Activated B cell treated with CpG ODN at 0.5 μM for 24 hours (primary cell): Measurements from ENCODE around the gene GABBR1. TPM values are rescaled to one million over a fixed set of nuclear protein-coding genes. Genes with fewer than 3 reads are reported as not detected.

Experiments used
- ATAC-seq: fragments of 200-7000 bp; cut with Tn5 transposase; one replicate; pipeline ENCODE4 v1.10.0; 2021; ENCODE audit warnings: low read depth, mild to moderate bottlenecking, moderate library complexity
- CTCF ChIA-PET: fragments of 350-600 bp; sonication (Branson Sonifier 250); formaldehyde crosslinking; loops from one replicate; lab custom pipeline; 2021; ENCODE audit warnings: antibody characterized with exemption; lab: Charles Lee
- POLR2A ChIA-PET: fragments of 350-600 bp; sonication (Branson Sonifier 250); formaldehyde crosslinking; loops from one replicate; lab custom pipeline; 2021; ENCODE audit warnings: antibody characterized with exemption; lab: Charles Lee
- DNase-seq: peaks from one replicate; pipeline ENCODE4 v3.0.0; 2022
- H3K27ac Mint-ChIP-seq: one replicate; pipeline ENCODE4 v1.8.0; 2020; ENCODE audit warnings: mixed read lengths
- H3K27me3 Mint-ChIP-seq: one replicate; pipeline ENCODE4 v1.8.0; 2021; ENCODE audit warnings: mixed read lengths
- H3K36me3 Mint-ChIP-seq: one replicate; pipeline ENCODE4 v1.8.0; 2021; ENCODE audit warnings: low read depth, mixed read lengths
- H3K4me1 Mint-ChIP-seq: one replicate; pipeline ENCODE4 v1.8.0; 2021; ENCODE audit warnings: mixed read lengths
- H3K4me3 Mint-ChIP-seq: one replicate; pipeline ENCODE4 v1.8.0; 2020; ENCODE audit warnings: mild to moderate bottlenecking, mixed read lengths
- H3K9me3 Mint-ChIP-seq: one replicate; pipeline ENCODE4 v1.8.0; 2020; ENCODE audit warnings: mixed read lengths
- intact Hi-C: fragments of 100-400 bp; cut with micrococcal nuclease; formaldehyde crosslinking; loops from one replicate; pipeline ENCODE4 v1.15.1; 2024
- total RNA-seq: library from RNA; stranded (reverse); gene quantifications from 2 replicates; pipeline ENCODE4 v1.2.3, GENCODE V29; 2022
- TF ChIP-seq, protein P1 (sequence below): fragments of 200-600 bp; IDR thresholded peaks from one replicate; pipeline ENCODE4 v1.8.0; 2022; ENCODE audit warnings: antibody characterized with exemption, mild to moderate bottlenecking

Gene GABBR1
- total RNA-seq, 1 donor from 2014 or later: 117 TPM

DNA sequence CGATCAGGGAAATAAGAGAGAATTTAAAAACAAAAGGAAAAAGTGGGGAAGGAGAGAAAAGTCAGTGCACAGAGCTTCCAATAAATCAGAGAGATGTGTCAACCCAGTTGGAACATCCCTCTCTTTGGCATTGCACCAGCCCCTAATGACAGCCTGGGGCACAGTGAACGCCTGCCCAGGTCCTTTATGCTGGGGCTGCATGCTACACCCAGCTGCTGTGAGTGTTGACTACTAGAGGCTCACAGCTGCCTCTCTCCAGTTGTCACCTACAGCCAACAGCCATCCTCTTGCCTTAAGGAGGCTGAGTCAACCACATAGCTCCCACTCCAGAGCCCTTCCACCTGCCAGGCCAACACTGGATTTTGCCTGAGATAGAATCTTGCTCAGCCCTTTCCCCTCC, 29.1 kb downstream of the GABBR1 start:
- Mint-ChIP-seq H3K9me3 (no peaks in the 10 kb centered on the region), H3K36me3 (peaks cover 72% of the 10 kb centered on the region), H3K4me1 (no peaks in the 10 kb centered on the region), H3K27me3 (no peaks in the 10 kb centered on the region), H3K27ac (no peak overlapping the region), H3K4me3 (no peak overlapping the region)
- no peak for ATAC-seq
- intact Hi-C loops: no loop called here
- POLR2A ChIA-PET: interaction anchor here (0.9 kb wide), 1 partner anchor 16 kb away, joined by 5 read pairs; no protein-coding TSS in a partner anchor
- TF ChIP-seq, protein P1, sequence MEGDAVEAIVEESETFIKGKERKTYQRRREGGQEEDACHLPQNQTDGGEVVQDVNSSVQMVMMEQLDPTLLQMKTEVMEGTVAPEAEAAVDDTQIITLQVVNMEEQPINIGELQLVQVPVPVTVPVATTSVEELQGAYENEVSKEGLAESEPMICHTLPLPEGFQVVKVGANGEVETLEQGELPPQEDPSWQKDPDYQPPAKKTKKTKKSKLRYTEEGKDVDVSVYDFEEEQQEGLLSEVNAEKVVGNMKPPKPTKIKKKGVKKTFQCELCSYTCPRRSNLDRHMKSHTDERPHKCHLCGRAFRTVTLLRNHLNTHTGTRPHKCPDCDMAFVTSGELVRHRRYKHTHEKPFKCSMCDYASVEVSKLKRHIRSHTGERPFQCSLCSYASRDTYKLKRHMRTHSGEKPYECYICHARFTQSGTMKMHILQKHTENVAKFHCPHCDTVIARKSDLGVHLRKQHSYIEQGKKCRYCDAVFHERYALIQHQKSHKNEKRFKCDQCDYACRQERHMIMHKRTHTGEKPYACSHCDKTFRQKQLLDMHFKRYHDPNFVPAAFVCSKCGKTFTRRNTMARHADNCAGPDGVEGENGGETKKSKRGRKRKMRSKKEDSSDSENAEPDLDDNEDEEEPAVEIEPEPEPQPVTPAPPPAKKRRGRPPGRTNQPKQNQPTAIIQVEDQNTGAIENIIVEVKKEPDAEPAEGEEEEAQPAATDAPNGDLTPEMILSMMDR: no peak
- DNase-seq: no peak
- CTCF ChIA-PET: no interaction called here

DNA sequence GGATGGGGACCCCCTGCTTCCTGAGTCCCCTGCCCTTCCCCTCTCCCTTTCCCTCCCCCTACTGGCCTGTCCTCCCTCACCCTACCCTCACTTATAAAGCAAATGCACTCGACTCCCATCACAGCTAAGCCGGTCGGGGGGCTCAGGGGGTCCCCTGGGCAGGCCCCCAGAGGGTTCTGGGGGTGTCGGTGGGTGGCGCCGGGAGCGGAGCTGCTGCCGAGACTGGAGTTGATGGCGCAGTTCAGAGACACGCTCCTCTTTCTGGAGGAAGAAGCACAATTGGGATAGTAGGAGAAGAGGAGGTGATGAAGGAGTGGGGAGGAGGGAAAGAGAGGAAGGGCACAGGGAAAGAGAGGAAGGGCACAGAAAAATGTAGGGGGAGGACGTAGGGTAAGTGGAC, 29.5 kb downstream of the GABBR1 start:
- no peak for ATAC-seq
- Mint-ChIP-seq H3K4me1 (no peaks in the 10 kb centered on the region), H3K27me3 (no peaks in the 10 kb centered on the region), H3K4me3 (no peak overlapping the region), H3K27ac (no peak overlapping the region), H3K9me3 (no peaks in the 10 kb centered on the region), H3K36me3 (peaks cover 67% of the 10 kb centered on the region)
- no peak for DNase-seq
- CTCF ChIA-PET: no interaction called here
- intact Hi-C loops: no loop called here
- POLR2A ChIA-PET: interaction anchor here (0.9 kb wide), 1 partner anchor 17 kb away, joined by 5 read pairs; no protein-coding TSS in a partner anchor
- TF ChIP-seq, protein P1: no peak

DNA sequence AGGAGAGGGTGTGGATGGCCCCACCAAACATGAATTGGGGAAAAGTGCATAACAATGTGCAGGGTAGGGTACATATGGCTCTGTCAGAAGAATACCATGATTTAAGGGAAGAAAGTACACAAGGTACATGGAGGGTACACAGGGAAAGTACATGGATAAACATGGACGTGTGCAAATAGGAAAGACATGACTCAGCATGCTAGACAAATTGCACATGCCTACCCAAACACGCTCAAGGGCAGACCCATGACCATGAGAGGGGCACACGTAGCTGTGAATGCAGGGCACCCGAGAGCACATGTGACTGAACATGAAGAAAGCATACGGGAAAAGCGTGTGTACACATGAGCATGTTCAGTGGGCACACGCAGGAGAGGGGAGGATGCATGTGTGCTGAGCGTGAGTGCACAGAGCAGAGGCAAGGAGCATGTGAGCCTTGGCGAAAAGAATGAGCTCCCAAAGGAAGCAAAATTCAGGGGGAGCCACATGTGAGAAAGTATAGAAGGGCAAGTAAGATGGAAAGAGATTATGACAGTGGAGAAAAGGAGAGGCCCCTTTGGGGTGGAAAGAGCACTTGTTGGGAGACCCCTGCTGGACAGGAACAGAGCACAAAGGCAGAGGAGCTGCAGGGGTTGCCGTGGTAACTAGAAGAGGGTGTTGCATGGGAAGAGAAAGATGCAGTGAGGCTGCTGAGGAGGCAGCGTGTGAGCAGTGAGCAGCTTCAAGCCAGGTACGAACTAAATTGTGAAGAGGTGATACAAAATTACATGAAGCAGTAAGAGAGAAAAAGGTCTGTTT, 30.2 kb downstream of the GABBR1 start:
- Mint-ChIP-seq H3K36me3 (peaks cover 61% of the 10 kb centered on the region), H3K4me1 (no peaks in the 10 kb centered on the region), H3K27me3 (no peaks in the 10 kb centered on the region), H3K9me3 (no peaks in the 10 kb centered on the region), H3K27ac (no peak overlapping the region), H3K4me3 (no peak overlapping the region)
- TF ChIP-seq, protein P1: no peak
- CTCF ChIA-PET: no interaction called here
- ATAC-seq (no peak), DNase-seq (no peak)
- POLR2A ChIA-PET: interaction anchor here (0.9 kb wide), 1 partner anchor 18 kb away, joined by 5 read pairs; no protein-coding TSS in a partner anchor
- intact Hi-C loops: no loop called here

DNA sequence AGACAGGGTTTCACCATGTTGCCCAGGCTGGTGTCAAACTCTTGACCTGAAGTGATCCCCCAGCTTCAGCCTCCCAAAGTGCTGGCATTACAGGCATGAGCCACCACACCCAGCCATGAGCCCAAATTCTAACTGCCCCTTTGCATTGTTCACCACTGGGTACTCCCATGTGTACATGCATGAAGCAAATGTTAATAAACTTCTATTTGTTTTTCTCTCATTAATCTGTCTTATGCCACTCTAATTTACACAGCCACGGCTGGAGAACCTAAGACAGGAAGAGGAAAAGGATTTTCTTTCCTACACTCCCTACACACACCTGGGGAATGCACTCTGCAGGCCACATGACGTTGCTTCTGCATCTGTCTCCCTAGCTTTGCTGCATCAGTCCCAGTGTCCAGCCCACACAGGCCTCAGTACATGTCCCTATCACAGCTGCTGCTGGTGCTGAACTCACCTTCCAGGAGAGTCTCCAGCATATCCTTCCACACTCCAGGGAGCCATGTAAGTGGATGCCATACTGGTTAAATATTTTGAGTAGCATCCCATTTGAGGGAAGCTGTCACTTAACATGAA, 34.7 kb downstream of the GABBR1 start:
- TF ChIP-seq, protein P1: no peak
- ChIA-PET CTCF (interaction anchor here (1.3 kb wide), 1 partner anchor 55 kb away, joined by 4 read pairs; no protein-coding TSS in a partner anchor), POLR2A (no interaction called here)
- H3K27me3 Mint-ChIP-seq: no peaks in the 10 kb centered on the region
- no peak overlapping the region for H3K4me3 Mint-ChIP-seq
- H3K4me1 Mint-ChIP-seq: no peaks in the 10 kb centered on the region
- DNase-seq: no peak
- no peak overlapping the region for H3K27ac Mint-ChIP-seq
- no peaks in the 10 kb centered on the region for H3K9me3 Mint-ChIP-seq
- intact Hi-C loops: no loop called here
- no peak for ATAC-seq
- peaks cover 21% of the 10 kb centered on the region for H3K36me3 Mint-ChIP-seq

DNA sequence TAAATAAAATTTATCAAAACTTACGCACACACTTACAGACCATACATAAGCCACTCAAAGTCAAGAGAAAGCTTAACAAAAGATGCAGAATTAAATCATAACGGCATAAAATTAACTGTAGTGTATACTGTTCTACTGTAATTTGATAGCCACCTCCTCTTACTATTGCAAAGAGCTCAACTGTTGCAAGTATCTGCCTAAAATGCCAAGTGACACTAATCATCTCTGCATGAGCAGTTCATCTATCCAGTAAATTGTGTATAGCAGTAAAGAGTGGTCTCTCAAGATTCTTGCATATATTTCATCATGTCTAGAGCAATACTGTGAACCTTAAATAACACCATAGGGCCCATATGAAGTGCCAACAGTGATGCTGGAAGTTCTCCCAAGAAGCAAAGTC, 35.8 kb downstream of the GABBR1 start:
- intact Hi-C loops: no loop called here

More for the DNA sequence above, 35.8 kb downstream of the GABBR1 start:
- ATAC-seq (no peak), DNase-seq (no peak)
- no peaks in the 10 kb centered on the region for H3K9me3 Mint-ChIP-seq
- H3K4me3 Mint-ChIP-seq: no peak overlapping the region
- TF ChIP-seq, protein P1: no peak
- H3K27me3 Mint-ChIP-seq: peaks cover 2% of the 10 kb centered on the region
- H3K27ac Mint-ChIP-seq: no peak overlapping the region
- peaks cover 11% of the 10 kb centered on the region for H3K36me3 Mint-ChIP-seq
- POLR2A ChIA-PET: interaction anchor here (0.7 kb wide), 1 partner anchor 15 kb away, joined by 3 read pairs; no protein-coding TSS in a partner anchor
- CTCF ChIA-PET: interaction anchor here (0.6 kb wide), 1 partner anchor 14 kb away, joined by 3 read pairs; no protein-coding TSS in a partner anchor
- H3K4me1 Mint-ChIP-seq: no peaks in the 10 kb centered on the region
